HG02852 (cell line): Measurements from ENCODE around the gene NR1I3.
"Not testable (repeated sequence)": the region's sequence is repeated elsewhere in the genome, so short reads cannot be mapped to it uniquely, and the experiment has no call there.

Experiments
- ATAC-seq: cut with Tn5 transposase; IDR thresholded peaks from one replicate; pipeline ENCODE4 v1.9.1; 2021; ENCODE audit warnings: mild to moderate bottlenecking, moderate library complexity; ENCODE audit not compliant: unreplicated experiment

The NR1I3 gene

DNA sequence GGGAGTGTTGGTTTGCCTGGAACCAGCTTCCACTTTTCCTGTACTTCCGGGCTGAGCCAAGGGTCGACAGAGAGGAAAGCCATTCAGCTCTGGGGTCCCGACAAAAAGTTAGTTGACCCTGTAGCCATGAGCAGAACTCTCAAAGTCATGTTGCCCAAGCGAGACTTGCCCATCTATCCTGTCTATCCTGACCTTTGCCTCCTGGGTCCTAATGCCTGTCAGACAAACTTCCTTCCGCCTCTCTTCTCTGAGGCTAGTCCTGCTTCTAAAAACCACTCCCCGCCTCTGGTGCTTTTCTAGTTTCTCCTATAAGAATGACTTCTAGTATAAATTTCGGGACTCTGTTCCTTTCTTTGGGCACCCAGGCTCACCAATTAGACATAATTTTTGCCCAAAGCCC, 12.8 kb upstream of the NR1I3 start:
- ATAC-seq = no peak

DNA sequence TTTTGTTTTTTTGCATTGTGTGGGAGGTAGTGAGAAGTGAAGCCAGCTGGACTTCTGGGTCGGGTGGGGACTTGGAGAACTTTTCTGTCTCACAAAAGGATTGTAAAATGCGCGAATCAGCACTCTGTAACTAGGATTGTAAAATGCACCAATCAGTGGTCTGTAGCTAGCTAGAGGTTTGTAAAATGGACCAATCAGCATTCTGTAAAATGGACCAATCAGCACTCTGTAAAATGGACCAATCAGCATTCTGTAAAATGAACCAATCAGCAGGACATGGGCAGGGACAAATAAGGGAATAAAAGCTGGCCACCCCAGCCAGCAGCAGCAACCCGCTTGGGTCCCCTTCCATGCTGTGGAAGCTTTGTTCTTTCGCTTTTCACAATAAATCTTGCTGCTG, 12.1 kb upstream of the NR1I3 start:
- not testable (repeated sequence) for ATAC-seq

DNA sequence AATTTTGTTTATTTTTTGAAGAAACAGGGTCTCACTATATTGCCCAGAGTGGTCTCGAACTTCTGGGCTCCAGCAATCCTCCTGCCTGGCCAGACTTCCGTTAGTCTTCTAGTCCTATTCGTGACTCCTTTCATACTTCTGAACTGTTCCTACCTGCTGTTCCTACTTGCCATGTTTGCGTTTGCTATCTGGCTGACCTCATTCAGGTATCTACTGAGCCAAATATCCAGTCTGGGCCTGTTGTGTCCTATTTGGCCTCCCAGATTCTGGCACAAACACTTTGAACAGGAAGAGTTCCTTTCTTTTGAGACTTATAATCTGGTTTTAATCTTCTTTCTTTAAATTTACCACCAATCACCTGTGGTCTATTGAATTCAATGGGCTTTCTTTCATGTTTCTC, 6.9 kb upstream of the NR1I3 start:
- ATAC-seq = no peak

DNA sequence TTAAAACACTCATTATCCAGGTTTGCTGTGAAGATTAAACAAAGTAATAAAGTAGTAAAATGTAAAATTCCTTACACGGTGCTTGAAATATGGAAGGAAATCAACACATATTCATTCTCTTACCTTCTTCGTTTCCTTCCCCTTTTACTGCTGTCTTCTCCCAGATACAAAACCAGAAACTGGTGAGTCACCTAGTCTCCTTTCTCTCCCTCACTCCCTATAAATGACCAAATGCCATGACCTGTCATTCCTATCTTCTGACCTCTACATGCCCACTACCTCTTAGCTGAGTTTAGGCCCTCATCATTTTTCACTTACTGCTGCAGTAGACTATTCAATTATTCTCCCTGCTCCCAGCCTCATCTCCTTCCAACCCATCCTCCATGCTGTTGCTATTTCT, 4.3 kb upstream of the NR1I3 start:
- no peak for ATAC-seq

DNA sequence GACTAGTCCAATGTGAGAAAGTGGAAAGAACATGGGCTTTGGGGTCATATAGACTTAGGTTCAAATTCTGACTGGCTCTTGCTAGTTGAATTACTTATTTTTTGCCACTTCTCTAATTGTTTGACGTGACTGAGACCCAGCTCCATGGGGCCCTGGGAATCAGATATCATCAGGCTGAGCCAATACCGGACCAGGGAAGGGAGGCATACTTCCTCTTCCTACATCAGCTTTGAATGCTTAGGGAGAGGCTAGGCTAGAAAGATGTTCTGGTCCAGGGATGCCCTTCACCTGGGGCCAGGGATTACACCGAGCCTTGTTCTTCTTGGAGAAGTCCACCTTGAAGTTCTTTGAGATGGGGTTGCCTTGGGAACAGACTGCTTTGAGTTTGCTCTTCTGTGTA, 3.7 kb upstream of the NR1I3 start:
- no peak for ATAC-seq

DNA sequence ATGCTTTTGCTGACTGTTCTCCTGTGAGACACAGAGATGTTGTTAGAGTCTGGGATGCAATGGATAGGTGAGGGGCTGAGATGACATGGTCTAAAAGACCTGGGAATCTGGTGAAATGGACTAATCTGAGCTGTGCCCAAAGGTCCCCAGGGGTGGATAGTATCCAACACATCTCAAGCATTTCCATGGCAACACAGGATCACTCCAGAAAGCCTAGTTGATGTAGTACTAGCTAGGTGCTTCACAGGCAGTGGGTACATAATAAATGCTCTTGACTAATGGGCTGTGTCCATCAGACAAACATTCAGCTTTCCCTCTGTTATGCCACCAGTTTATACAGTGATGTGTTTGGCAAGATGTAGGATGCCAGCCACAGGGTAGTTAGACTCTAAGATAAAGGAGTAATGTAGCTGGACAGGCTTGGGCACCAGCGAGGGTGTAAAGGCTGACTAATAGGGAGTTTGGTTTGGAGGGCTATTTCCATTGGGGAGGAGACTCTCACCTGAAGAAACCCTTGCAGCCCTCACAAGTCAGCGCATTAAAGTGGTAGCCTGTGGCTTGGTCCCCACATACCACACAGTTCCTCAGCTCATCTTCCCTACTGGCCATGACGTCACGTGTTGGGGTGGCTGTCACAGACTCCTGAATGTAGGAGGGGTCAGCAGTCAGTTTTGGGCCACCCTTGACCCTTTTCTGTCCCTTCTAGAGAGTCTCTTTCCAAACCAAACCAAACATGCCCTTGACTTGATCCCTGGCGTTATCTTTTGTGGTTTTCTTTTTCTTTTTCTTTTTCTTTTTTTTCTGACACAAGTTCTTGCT, 1.8 kb downstream of the NR1I3 start:
- no peak for ATAC-seq

DNA sequence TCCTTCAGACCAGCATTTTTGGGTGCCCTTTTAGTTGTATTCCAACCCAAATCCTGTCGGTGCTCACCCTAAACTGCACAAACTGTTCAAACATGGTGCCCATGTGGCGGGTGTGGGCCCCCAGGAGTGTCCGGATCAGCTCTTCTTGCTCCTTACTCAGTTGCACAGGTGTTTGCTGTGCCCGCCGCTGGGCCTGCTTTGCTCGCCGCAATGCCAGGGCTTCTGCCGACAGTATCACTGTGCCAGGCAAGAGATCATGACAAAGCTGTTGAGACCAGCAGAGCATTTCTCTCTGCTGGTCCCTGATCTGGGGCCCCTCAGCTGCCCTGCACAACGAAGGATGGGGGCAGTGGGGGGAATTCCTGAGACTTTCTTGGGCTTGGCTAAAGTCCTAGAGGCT, 4.9 kb downstream of the NR1I3 start:
- no peak for ATAC-seq

DNA sequence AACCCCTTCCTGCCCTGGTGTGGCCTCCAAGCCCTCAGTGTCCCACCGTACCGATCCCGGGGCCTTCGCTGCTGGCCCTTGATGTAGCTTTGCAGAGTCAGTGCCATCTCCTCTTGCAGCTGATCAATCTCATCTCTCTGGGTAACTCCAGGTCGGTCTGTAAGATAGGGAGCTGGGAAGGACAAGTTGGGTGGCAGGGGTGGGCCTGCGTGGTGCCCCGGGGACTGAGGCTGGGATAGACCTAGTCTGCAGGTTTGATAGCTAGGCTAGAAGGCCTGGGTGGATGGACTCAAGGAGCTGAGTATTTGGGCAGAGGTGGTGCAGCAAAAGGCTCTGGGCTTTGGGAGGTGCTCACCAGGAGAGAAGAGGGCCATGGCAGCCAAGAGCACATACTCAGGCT, 7.2 kb downstream of the NR1I3 start:
- no peak for ATAC-seq

DNA sequence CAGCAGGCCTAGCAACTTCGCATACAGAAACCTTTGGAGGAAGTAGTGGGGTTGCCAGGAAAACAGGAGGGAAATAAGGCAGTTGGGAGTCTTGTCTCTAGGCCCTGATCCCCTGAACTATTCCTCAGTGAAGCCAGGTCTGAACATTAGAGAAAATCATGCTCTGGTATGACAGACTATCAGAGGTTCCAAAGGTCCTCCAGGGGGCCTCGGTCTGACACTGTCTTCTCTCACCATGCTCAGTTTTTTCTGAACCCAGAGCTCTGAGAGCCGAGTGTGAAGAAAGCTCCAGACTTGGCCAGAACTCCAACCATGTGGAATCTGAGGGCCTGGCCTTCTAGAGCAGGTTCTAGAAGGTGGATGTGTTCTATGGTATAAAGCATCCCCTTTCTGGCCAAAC, 8.1 kb downstream of the NR1I3 start:
- no peak for ATAC-seq

DNA sequence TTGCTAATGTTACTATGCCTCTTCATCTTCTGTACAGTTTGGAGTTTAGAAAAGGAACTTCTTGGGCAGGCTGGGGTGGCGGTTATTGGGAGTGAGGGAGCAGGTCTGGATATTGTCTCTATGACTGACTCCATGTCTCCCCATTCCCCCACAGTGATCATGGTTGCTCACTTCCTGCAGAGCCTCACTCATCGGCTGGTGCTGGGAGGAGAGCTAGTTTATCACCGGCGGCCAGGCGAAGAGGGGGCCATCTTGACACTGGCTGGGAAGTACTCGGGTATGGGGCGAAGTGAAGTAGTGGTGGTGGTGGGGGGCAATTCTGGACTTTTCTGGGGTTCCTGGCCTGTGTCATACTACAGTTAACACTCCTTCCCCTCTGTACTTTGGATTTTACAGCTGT, 10.0 kb downstream of the NR1I3 start:
- no peak for ATAC-seq

DNA sequence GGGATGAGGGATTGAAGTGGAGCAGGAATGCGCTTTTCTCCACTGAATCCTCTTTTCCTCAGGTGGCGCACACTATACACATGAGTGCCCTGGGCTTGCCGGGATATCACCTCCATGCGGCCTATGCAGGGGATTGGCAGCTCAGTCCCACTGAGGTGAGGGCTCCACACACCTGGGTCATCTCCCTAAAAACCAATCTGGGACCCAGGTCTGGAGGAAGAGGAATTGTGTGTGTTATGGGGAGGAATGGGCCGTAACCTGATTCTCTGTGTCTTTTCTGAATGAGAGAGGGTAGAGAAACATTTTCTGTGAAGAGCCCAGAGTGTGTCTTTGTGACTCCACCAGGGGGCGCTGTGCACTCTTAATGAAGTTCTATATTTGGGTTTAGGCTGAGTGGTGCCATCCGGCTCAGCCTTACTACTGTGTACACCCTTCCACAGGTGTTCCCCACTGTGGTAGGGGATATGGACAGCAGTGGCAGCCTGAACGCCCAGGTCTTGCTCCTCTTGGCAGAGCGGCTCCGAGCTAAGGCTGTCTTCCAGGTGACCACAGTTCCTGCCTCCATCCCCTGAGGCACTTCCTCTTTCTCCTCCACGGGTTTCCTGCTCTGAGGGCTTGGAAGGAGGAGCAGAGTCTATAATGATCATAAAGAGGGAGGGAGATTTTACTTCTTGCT, 10.7 kb downstream of the NR1I3 start:
- ATAC-seq = peak; percentile 33

DNA sequence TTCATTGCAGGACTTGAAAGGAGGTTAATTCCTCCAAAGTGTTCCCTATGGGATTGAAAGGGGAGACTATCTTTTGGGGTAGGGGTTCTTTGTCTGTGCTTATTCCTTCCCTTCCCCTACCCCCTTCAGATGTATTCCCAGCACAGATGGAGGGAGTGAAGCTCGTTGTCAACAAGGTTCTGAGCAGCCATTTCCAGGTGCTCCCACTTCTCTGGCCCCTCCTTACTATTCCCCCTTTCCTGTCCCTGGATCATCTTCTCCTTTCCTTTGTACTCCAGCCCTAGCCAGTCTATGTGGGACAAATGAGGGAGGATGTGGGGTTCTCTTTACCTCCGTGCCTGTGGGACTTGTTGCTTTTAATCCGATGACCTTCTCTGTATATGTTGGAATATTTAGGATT, 11.2 kb downstream of the NR1I3 start:
- no peak for ATAC-seq

DNA sequence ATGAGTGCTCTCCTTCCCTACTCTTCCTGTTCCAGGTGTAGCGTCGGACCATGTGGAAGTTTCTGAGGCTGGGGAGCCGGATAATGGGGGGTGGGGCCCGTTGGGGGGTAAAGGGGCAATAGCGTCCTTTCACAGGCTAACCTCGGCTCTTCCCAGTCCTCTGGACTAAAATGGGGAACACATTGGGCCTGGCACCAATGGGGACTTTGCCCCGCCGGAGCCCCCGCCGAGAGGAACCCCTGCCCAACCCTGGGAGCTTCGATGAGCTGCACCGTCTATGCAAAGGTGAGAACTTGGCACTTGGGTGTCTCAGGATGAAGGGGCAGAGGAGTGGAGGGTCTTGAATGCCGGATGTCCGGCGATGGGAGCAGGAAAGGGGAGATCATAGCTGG, 11.7 kb downstream of the NR1I3 start:
- no peak for ATAC-seq

DNA sequence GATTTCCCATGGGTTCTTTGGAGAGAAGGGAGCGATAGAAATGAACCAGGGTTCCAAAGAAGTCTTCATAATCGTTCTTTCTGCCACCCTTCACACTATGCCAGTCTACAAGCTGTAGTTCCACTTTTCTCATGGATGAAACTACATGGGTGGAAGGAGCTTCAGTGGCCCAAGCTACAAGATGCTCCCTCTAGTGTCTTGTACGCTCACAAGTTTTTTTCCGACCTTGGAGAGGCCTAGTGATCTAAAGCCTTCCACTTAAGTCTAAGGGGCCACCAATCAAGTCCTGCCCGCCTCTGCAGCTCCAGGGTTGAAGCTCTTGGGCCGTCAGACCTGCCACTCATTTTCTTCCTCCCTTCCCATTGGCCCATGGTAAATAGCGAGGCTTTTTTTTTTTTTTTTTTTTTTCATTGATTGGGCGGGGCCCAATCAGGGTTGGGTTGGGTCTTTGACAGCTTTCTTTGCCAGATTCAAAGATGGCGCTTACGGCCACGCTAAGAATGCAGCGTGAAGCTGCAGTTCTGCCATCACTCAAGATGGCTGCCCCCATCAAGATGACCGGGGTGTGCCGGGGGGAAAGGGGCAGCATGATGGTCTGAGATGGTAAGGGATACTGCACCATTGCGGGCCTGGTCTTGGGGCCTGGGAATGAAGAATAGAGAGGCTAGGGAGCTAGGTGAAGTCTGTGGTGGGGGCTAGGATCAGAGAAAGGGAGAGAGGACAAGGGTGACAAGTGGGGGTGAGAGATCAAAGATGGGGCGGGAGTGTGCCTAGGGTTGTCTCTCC, 12.3 kb downstream of the NR1I3 start, which contains the start of gene TOMM40L:
TSS of gene TOMM40L (plus strand) at position 527 of the 786 bp plus-strand sequence. CDS start 430 bp downstream, outside the sequence.
- peak; percentile 97 for ATAC-seq

DNA sequence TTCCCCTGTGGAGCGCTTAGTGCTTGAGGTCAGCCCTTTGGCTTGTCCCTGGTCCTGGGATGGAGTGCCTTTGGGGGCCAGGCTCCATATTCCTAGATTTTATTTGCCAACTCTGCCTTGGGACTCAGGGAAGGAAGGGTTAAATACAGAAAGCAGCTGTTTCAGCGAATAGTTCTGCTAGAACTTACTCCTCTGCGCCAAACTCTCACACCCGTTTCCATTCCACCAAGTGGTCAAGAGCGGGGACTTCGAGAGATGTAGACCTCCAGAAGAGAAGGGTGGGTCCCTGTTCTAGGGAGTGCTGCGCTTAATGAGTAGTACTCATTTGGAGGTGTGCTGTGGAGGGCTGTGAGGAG, 12.8 kb downstream of the NR1I3 start:
- ATAC-seq = no peak

DNA sequence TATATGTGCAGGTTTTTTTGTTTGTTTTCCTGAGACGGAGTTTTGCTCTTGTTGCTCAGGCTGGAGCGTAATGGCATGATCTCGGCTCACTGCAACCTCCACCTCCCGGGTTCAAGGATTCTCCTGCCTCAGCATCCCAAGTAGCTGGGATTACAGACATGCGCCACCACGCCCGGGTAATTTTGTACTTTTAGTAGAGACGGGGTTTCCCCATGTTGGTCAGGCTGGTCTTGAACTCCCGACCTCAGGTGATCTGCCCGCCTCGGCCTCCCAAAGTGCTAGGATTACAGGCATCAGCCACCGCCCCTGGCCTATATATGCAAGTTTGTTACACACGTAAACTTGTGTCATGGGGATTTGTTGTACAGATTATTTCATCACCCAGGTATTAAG, 13.3 kb downstream of the NR1I3 start:
- ATAC-seq = not testable (repeated sequence)

DNA sequence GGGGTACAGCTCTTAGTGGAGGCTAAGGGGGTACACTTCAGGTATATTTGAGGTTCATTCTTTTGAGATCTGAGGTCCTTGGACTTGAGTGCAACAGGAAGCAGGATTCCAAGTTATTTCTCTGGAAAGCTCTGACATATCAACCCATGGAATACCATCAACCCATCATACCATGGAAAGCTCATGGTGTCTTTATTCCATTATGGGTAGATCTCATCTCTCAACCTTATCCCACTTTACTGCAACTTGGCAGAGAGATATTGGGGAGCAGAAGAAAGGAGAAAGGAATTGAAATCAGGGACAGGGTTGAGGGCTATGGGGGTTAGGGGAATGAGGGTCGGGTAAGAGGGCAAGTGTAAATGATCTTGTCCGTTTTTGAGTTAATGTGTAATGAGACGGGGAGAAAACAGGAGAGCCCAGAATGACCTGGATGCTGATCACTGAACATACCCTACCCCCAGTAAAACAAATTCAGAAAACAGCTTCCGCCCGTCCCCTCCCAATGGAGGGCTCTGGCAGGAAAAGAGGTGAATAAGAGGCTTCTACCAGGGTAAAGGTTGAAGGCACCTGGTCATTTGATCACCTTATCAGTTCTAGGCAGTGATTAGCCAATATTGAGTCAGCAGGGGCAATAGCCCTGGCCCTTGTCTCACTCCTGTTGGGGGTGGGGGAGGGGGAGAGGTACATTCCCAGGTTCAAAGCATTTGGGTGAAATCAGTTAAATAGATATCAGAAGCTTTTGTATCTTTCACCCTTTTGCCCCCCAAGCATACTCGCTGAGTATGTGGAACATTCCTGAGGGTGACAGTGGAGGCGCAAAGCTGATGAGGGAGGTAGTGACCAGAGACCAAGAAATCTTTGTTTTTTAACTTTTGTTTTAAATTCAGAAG, 14.0 kb downstream of the NR1I3 start:
- ATAC-seq = no peak

DNA sequence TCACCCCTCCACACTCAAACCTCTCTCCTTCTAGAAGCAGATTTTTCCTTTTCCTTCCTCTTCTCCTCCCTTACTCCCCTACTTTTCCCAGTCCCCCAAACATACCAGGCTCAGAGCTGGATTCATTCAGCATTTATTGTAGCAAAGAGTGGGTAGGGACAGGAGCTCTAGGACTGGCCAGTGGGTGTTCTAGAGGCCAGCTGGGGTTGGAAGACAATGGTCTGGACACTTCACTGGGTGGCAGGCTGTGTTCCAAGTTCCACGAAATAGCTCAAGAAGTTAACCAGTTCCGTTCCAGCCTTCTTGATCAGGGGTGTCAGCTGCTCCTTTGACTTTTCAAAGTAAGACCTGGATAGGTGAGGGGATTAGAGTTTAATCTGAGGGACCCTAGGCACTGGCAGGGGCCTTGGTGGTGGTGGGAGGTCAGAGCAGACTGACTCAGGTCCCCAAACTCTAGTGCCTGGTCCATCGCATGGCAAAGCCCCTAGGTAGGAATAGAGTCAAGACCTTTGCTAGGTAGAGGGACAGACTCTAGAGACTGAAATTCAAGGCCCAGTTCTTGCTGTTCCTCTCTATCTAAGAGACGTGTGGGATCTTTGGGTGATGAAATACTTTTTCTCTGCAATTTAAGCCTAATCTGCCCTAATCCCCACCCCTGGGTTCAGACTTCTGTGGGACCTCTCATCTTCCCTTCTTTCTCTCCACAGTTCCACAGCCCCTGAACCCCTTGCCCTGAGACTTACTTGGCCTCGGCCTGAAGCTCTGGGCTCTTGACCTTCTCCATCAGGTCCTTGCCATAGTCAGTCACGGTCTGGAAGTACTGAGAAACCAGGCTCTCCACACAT, 15.6 kb downstream of the NR1I3 start:
- ATAC-seq = no peak

DNA sequence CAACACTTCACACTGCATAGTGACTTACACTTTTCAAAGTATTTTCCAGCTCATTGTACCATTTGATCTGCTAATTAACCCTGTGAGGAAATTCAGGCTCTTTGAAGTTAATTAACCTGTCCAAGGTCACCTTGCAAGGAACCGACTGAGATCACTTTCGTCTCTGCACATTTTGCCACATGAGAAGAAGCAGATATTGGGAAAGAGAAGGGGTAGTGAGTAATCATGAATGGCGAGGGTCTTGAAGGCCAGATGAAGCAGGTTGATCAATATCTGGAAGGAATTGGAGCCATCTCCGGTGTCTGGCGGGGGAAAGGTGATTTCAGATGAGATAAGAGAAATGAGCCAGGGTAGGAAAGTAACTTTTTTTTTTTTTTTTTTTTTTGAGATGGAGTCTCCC, 18.0 kb downstream of the NR1I3 start:
- no peak for ATAC-seq
